ENCODE measurements around the gene EPHB1. TPM values are rescaled to one million over a fixed set of nuclear protein-coding genes. Genes with fewer than 3 reads are reported as not detected.

The EPHB1 gene
- total and polyA plus RNA-seq, 2 donors (not counting 3 experiments of a cell fraction or from before 2014, with no cell fraction given), result 1.3 to 5.2 TPM

GRCh38 chr3:134761213-134761612 lies 33.8 kb upstream of the EPHB1 start:
- no peak overlapping the region for H3K4me2 ChIP-seq (ENCODE audit: insufficient read depth, low read length)
- no peak overlapping the region for H3K27ac ChIP-seq (ENCODE audit: insufficient read depth, low read depth, low read length)
- TF ChIP-seq FOS (IDR thresholded peaks at IDR 0.05; ENCODE audit: borderline replicate concordance, insufficient read depth, low read length) (no peak), POLR2AphosphoS5 (IDR thresholded peaks at IDR 0.05; ENCODE audit: insufficient read depth, low read depth, low read length) (no peak), EZH2 (IDR thresholded peaks at IDR 0.05; ENCODE audit: borderline replicate concordance, low read depth, low read length, severe bottlenecking) (no peak), POLR2A (IDR thresholded peaks at IDR 0.05; ENCODE audit: low read depth, low read length) (no peak), CTCF (IDR thresholded peaks at IDR 0.05; ENCODE audit: extremely low read depth in 1 of 2, insufficient read depth in 1 of 2, low read depth in 1 of 2, low read length in 2 of 2) (no peak), MYC (IDR thresholded peaks at IDR 0.05; ENCODE audit: low read depth, low read length) (no peak), GATA2 (IDR thresholded peaks at IDR 0.05; ENCODE audit: insufficient read depth, insufficient read length, low read depth, low read length) (no peak), JUN (IDR thresholded peaks at IDR 0.05; ENCODE audit: borderline replicate concordance, insufficient read depth, insufficient read length, low read depth) (no peak), MAX (IDR thresholded peaks at IDR 0.05; ENCODE audit: insufficient read depth, insufficient read length) (no peak)
- H3K4me1 ChIP-seq (ENCODE audit: control insufficient read depth, extremely low read depth, insufficient read depth, low read length), result no peaks in the 10 kb centered on the region
- H3K27me3 ChIP-seq (ENCODE audit: control insufficient read depth in 2 of 2, insufficient read depth in 2 of 2, low read length in 2 of 2), result no peaks in the 10 kb centered on the region
- no peak overlapping the region for H3K4me3 ChIP-seq (replicated peaks in 1 of 3; ENCODE audit: insufficient read depth in 1 of 3, low read depth in 1 of 3, low read length in 3 of 3)
- no TSS peak for BruUV-seq (replicated peaks)
- H3K9me3 ChIP-seq (replicated peaks; ENCODE audit: control insufficient read depth, insufficient read depth, low read length), result no peaks in the 10 kb centered on the region
- no peaks in the 10 kb centered on the region for H3K9me1 ChIP-seq (replicated peaks; ENCODE audit: control insufficient read depth, extremely low read depth, insufficient read depth, low read length)
- H3K79me2 ChIP-seq (ENCODE audit: control insufficient read depth, insufficient read depth, low read length), result no peaks in the 10 kb centered on the region
- intact Hi-C loops (cut with micrococcal nuclease), result no loop called here
- FAIRE-seq (no peak), DNase-seq (ENCODE audit: low read depth, low spot score) (no peak)
- no peaks in the 10 kb centered on the region for H4K20me1 ChIP-seq (replicated peaks; ENCODE audit: control insufficient read depth, extremely low read depth, insufficient read depth, low read length)
- H2AFZ ChIP-seq (ENCODE audit: low read depth, low read length), result no peak overlapping the region
- ChIA-PET CTCF (no interaction called here), POLR2A (no interaction called here)
- dilution Hi-C loops (cut with MboI; ENCODE audit: extremely low pct_ligation_motif_present, low sequenced_read_pairs), result no loop called here
- H3K9ac ChIP-seq (replicated peaks; ENCODE audit: extremely low read depth, insufficient read depth, low read length), result no peak overlapping the region
- H3K36me3 ChIP-seq (ENCODE audit: control insufficient read depth in 2 of 2, extremely low read depth in 1 of 2, insufficient read depth in 2 of 2, low read length in 2 of 2), result no peaks in the 10 kb centered on the region
